OCI-LY3 (cell line): ENCODE measurements around the gene EPHB6.

ENCODE experiments used
- CTCF ChIP-seq: fragments of 200-600, 300-600 bp; sonication (generic); IDR thresholded peaks from 2 replicates; pipeline ENCODE4 v1.5.1; 2014; ENCODE audit warnings: antibody characterized with exemption, low read length, low read depth
- EZH2phosphoT487 ChIP-seq: fragments of 200-600 bp; shearing (Covaris generic); IDR thresholded peaks from 2 replicates; pipeline ENCODE4 v1.6.1; 2018; ENCODE audit warnings: antibody characterized with exemption, mixed run types, low read depth

GRCh38 chr7:142898377-142899170, 43.7 kb downstream of the EPHB6 start:
- TF ChIP-seq CTCF (no peak), EZH2phosphoT487 (no peak)
